ENCODE measurements around the gene B3GALT6. TPM values are rescaled to one million over a fixed set of nuclear protein-coding genes. Genes with fewer than 3 reads are reported as not detected.
A peak's percentile ranks its signal among the peaks of the same experiment; 100 is the strongest.

The B3GALT6 gene
- total RNA-seq, 4 donors from 2014 or later = 8.5 to 24.9 (median 12.2) TPM

DNA sequence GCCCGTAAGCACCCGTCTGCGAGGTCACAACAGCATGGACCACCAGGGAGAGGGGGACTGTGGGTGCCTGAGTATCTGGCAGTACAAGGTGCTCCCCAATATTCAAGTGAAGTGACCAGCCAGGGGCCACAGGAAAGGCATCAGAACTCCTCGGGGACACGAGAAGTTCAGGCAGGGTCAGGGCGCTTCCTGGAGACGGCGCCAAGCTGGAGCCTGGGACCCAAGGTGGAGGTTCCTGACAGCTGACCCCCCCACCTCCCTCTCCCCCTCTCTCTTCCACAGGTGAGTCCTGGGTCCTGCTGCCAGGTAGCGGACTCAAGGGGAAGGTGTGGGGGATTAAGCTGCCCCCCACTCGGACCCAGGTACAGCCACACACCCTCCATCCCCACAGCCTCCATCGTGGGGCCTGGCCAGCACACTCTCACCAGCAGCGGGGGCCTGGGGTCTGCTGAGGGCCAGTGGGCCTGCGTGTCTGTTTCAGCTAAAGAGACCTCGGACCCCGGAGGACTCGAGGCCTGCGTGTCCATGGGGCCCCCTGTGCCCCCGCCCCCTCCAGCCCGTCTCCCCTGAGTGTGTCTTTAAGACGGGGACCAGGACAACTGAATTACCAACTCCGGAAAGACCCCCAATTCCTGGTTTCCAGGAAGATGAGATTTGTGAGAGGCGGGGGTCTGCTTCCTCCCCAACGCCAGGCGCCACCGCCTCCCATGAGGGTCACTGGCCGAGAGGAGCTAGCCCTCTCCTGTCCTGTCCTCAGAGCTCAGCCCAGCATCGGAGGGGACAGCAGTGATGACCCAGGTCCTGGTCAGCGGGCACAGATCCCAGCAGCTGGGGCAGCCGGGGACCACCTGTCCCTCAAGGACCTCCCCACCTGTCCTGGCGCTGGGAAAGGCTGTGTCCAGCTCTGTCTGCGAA is 31.8 kb upstream of the B3GALT6 start:
- in situ Hi-C loops (cut with MboI; ENCODE audit: low pct_ligation_motif_present in 1 of 4, low pct_unique_long_range_greater_than_20kb in 1 of 4, low sequenced_read_pairs in 3 of 4) (no loop called here), intact Hi-C loops (cut with DNase I; ENCODE audit: low total_unique reads) (no loop called here)
- peaks cover 2 to 10% (median 9%) of the 10 kb centered on the region in 4 donors for H3K4me1 ChIP-seq
- peaks cover 51% of the 10 kb centered on the region for H3K27me3 ChIP-seq
- TF ChIP-seq EP300 (IDR thresholded peaks at IDR 0.05; ENCODE audit: low read depth) = no peak
- no peak for TF ChIP-seq POLR2AphosphoS5 (IDR thresholded peaks at IDR 0.05)
- no peak for TF ChIP-seq POLR2A (IDR thresholded peaks at IDR 0.05)
- TF ChIP-seq, protein P1, sequence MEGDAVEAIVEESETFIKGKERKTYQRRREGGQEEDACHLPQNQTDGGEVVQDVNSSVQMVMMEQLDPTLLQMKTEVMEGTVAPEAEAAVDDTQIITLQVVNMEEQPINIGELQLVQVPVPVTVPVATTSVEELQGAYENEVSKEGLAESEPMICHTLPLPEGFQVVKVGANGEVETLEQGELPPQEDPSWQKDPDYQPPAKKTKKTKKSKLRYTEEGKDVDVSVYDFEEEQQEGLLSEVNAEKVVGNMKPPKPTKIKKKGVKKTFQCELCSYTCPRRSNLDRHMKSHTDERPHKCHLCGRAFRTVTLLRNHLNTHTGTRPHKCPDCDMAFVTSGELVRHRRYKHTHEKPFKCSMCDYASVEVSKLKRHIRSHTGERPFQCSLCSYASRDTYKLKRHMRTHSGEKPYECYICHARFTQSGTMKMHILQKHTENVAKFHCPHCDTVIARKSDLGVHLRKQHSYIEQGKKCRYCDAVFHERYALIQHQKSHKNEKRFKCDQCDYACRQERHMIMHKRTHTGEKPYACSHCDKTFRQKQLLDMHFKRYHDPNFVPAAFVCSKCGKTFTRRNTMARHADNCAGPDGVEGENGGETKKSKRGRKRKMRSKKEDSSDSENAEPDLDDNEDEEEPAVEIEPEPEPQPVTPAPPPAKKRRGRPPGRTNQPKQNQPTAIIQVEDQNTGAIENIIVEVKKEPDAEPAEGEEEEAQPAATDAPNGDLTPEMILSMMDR (IDR thresholded peaks at IDR 0.05) = no peak
- no peak overlapping the region for H3K27ac ChIP-seq
- 64% methylated on average over 26 of the region's 31 CpGs; no CpG with 5 or more reads in 1 of the 2 donors for WGBS, 2 donors (ENCODE audit: low coverage in 1 of 2)
- H3K9me3 ChIP-seq = no peaks in the 10 kb centered on the region
- peak; percentile 11 for DNase-seq
- H3K36me3 ChIP-seq = no peaks in the 10 kb centered on the region
- peak overlapping the region in 1 of 4 donors; percentile 53 for H3K4me3 ChIP-seq

DNA sequence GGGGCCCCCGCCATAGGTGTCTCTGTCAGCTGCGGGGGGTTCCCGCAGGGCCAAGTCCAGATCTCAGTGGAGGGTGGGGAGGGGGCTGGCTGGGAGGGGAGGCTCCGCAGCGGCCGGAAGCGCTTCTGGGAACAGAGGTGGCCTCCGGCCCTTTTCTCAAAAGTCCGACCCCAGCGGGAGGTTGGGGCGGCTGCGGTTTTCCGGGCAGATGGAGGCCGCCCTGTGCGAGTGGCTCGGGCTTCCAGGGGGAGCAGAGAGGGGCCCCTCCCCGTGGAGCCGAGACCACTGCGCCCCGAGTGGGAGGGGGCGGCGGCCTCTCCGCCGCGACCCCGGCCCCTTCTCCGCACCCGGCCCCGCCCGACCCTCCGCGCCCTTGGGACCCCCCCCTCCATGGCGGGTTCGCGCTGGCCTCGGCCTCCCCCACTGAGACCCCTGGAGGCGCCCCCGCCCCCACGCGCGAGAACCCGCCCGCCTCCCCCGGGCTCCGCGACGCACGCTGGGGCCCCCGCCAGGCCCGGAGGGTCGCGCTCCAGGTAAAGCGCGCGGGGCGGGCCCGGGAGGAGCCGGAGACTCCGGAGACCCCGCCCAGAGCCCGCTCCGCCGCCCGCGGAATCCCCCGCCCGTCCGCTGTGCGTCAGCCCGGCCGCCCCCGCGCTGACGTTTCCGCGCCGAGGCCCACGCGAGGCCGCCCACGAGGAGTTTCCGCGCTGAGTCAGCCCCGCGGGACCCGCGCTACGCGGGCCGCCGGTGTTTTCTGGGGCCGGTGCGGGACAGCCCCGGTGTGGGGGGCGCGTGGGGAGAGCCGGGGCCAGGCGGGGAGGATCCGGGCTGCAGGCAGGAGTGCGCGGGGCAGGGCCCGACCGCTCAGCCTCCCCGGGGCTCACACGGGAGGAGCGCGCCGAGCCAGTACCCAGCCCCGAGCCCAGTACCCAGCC is 30.9 kb upstream of the B3GALT6 start:
- in situ Hi-C loops (cut with MboI; ENCODE audit: low pct_ligation_motif_present in 1 of 4, low pct_unique_long_range_greater_than_20kb in 1 of 4, low sequenced_read_pairs in 3 of 4) (no loop called here), intact Hi-C loops (cut with DNase I; ENCODE audit: low total_unique reads) (no loop called here)
- 0% methylated on average over 7 to 10 of the region's 109 CpGs for WGBS, 2 donors (ENCODE audit: low coverage in 1 of 2)
- Histone ChIP-seq H3K9me3 (no peaks in the 10 kb centered on the region), H3K27me3 (peaks cover 60% of the 10 kb centered on the region), H3K36me3 (no peaks in the 10 kb centered on the region), H3K27ac (peak overlapping the region in 3 of 4 donors; percentile 22 to 39 (median 26)), H3K4me1 (peaks cover 2 to 14% (median 11%) of the 10 kb centered on the region in 4 donors), H3K4me3 (peak overlapping the region; percentile 27 to 53 (median 38))
- TF ChIP-seq POLR2AphosphoS5 (IDR thresholded peaks at IDR 0.05) (peak in 1 of 3 donors; percentile 28), POLR2A (IDR thresholded peaks at IDR 0.05) (no peak)
- TF ChIP-seq, protein P1 (IDR thresholded peaks at IDR 0.05) = no peak
- peak; percentile 72 for DNase-seq

DNA sequence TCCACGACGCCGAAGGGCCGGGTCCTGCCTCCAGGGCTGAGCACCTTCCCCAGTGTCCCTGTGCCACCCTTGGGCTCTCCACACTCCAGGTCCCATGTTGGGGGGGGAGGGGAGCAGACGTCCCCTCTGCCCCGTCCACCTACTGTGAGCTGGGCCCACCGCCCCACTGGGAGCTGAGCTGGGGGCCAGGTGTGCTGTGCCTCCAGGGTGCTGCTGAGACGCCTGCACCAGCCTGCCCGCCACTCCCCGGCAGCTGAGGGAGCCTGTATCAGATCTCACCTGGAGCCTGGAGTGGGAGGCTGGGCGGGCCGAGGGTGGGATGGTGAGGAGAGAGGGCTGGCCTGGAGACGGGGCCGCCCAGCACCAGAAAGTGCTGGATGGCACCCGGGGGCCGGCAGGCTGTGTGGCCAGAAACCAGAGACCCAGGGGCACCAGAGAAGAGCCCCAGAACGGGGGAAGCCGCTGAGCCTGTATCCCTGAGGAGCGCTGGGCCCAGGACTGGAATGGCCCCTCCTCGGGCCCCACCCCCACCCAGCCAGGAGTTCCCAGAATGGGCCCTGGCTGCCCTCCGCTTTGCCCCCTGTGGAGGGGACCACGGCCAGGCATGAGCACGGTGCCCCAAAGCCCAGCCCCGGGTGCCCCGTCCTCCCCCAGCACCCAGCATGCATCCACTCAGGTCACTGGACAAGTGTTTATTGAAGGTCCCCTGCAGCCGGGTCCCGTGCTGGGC is 29.0 kb upstream of the B3GALT6 start:
- in situ Hi-C loops (cut with MboI; ENCODE audit: low pct_ligation_motif_present in 1 of 4, low pct_unique_long_range_greater_than_20kb in 1 of 4, low sequenced_read_pairs in 3 of 4) = no loop called here
- H3K36me3 ChIP-seq = no peaks in the 10 kb centered on the region
- 67% methylated on average over 16 of the region's 27 CpGs; no CpG with 5 or more reads in 1 of the 2 donors for WGBS, 2 donors (ENCODE audit: low coverage in 1 of 2)
- DNase-seq = no peak
- TF ChIP-seq POLR2A (IDR thresholded peaks at IDR 0.05) (no peak), POLR2AphosphoS5 (IDR thresholded peaks at IDR 0.05) (no peak), EP300 (IDR thresholded peaks at IDR 0.05; ENCODE audit: low read depth) (no peak)
- TF ChIP-seq, protein P1 (IDR thresholded peaks at IDR 0.05) = no peak
- intact Hi-C loops (cut with DNase I; ENCODE audit: low total_unique reads) = no loop called here
- peaks cover 79% of the 10 kb centered on the region for H3K27me3 ChIP-seq
- H3K4me3 ChIP-seq = no peak overlapping the region
- H3K9me3 ChIP-seq = no peaks in the 10 kb centered on the region
- H3K4me1 ChIP-seq = peaks cover 2 to 31% (median 20%) of the 10 kb centered on the region in 4 donors
- H3K27ac ChIP-seq = no peak overlapping the region

Data from transverse colon (tissue), 4 donors.